H9 (cell line): ENCODE data around the gene WDSUB1. TPM values are rescaled to one million over a fixed set of nuclear protein-coding genes. Genes with fewer than 3 reads are reported as not detected.

ENCODE experiments used
- DNase-seq: peaks from one replicate; pipeline ENCODE4 v3.0.0-alpha.2; 2017
- H2AFZ ChIP-seq: one replicate; pipeline ENCODE4 v1.6.1; 2013; ENCODE audit warnings: mild to moderate bottlenecking, low read length, control low read depth, moderate library complexity
- H2AK5ac ChIP-seq: 2 replicates; pipeline ENCODE4 v1.6.1; 2013; ENCODE audit warnings: low read length, control low read depth, mixed read lengths; ENCODE audit not compliant: insufficient read length
- H2BK120ac ChIP-seq: one replicate; pipeline ENCODE4 v1.6.1; 2013; ENCODE audit warnings: low read depth, mild to moderate bottlenecking, low read length, control low read depth, inconsistent platforms; ENCODE audit not compliant: poor library complexity, severe bottlenecking
- H2BK12ac ChIP-seq: 2 replicates; pipeline ENCODE4 v1.6.1; 2013; ENCODE audit warnings: low read length, control low read depth, mixed read lengths, low read depth; ENCODE audit not compliant: insufficient read length
- H2BK15ac ChIP-seq: 2 replicates; pipeline ENCODE4 v1.6.1; 2013; ENCODE audit warnings: low read depth, low read length, control low read depth
- H2BK20ac ChIP-seq: one replicate; pipeline ENCODE4 v1.6.1; 2013; ENCODE audit warnings: low read depth, mild to moderate bottlenecking, low read length, control low read depth, inconsistent platforms; ENCODE audit not compliant: poor library complexity, severe bottlenecking
- H2BK5ac ChIP-seq: 2 replicates; pipeline ENCODE4 v1.6.1; 2013; ENCODE audit warnings: low read length, control low read depth, mixed read lengths; ENCODE audit not compliant: insufficient read length
- H3K14ac ChIP-seq: 2 replicates; pipeline ENCODE4 v1.6.1; 2013; ENCODE audit warnings: low read length, control low read depth; ENCODE audit not compliant: insufficient read depth
- H3K18ac ChIP-seq: 2 replicates; pipeline ENCODE4 v1.6.1; 2013; ENCODE audit warnings: low read depth, mild to moderate bottlenecking, mixed read lengths, low read length, control low read depth; ENCODE audit not compliant: insufficient read length
- H3K23ac ChIP-seq: 2 replicates; pipeline ENCODE4 v1.6.1; 2013; ENCODE audit warnings: low read length, control low read depth, mixed read lengths, low read depth; ENCODE audit not compliant: insufficient read length
- H3K23me2 ChIP-seq: 2 replicates; pipeline ENCODE4 v1.6.1; 2013; ENCODE audit warnings: low read depth, mild to moderate bottlenecking, mixed read lengths, low read length, control low read depth; ENCODE audit not compliant: insufficient read length, poor library complexity, severe bottlenecking
- H3K27ac ChIP-seq: 2 replicates; pipeline ENCODE4 v1.5.1; 2013; ENCODE audit warnings: low read length, control low read depth, mixed read lengths, low read depth; ENCODE audit not compliant: insufficient read length
- H3K27me3 ChIP-seq: 2 replicates; pipeline ENCODE4 v1.6.1; 2013; ENCODE audit warnings: low read length, control low read depth, inconsistent platforms; ENCODE audit not compliant: insufficient read depth
- H3K4ac ChIP-seq: 2 replicates; pipeline ENCODE4 v1.6.1; 2013; ENCODE audit warnings: low read depth, mild to moderate bottlenecking, control low read depth, inconsistent platforms, low read length, moderate library complexity
- H3K4me1 ChIP-seq: 2 replicates; pipeline ENCODE4 v1.6.1; 2013; ENCODE audit warnings: low read length, control low read depth, inconsistent platforms; ENCODE audit not compliant: insufficient read depth
- H3K4me2 ChIP-seq: 2 replicates; pipeline ENCODE4 v1.6.1; 2013; ENCODE audit warnings: low read length, control low read depth, mixed read lengths; ENCODE audit not compliant: insufficient read length, insufficient read depth
- H3K56ac ChIP-seq: 2 replicates; pipeline ENCODE4 v1.6.1; 2013; ENCODE audit warnings: low read depth, mild to moderate bottlenecking, mixed read lengths, low read length, control low read depth; ENCODE audit not compliant: insufficient read length
- H3K79me1 ChIP-seq: 2 replicates; pipeline ENCODE4 v1.6.1; 2013; ENCODE audit warnings: low read depth, mild to moderate bottlenecking, moderate library complexity, low read length, control low read depth, inconsistent platforms; ENCODE audit not compliant: insufficient read depth, poor library complexity, severe bottlenecking
- H3K79me2 ChIP-seq: 2 replicates; pipeline ENCODE4 v1.6.1; 2013; ENCODE audit warnings: low read length, control low read depth, inconsistent platforms; ENCODE audit not compliant: insufficient read depth
- H3K9ac ChIP-seq: 2 replicates; pipeline ENCODE4 v1.6.1; 2013; ENCODE audit warnings: low read length, control low read depth, mixed read lengths; ENCODE audit not compliant: insufficient read length; ENCODE audit errors: extremely low read depth
- H3K9me3 ChIP-seq: one replicate; pipeline ENCODE4 v1.6.1; 2013; ENCODE audit warnings: low read depth, low read length, inconsistent platforms; ENCODE audit not compliant: control insufficient read depth
- H3T11ph ChIP-seq: one replicate; pipeline ENCODE4 v1.6.1; 2013; ENCODE audit warnings: mild to moderate bottlenecking, low read length, control low read depth, inconsistent platforms
- H4K20me1 ChIP-seq: one replicate; pipeline ENCODE4 v1.6.1; 2013; ENCODE audit not compliant: control insufficient read depth, insufficient read length, insufficient read depth
- H4K5ac ChIP-seq: 2 replicates; pipeline ENCODE4 v1.6.1; 2013; ENCODE audit warnings: low read depth, mild to moderate bottlenecking, mixed read lengths, low read length, control low read depth; ENCODE audit not compliant: insufficient read length
- H4K8ac ChIP-seq: replicated peaks from 2 replicates; pipeline ENCODE4 v1.6.1; 2013; ENCODE audit warnings: low read length, control low read depth, mixed read lengths, low read depth; ENCODE audit not compliant: insufficient read length
- H4K91ac ChIP-seq: 2 replicates; pipeline ENCODE4 v1.6.1; 2013; ENCODE audit warnings: low read depth, mild to moderate bottlenecking, moderate library complexity, mixed read lengths, low read length, control low read depth; ENCODE audit not compliant: insufficient read length
- H3K27ac Mint-ChIP-seq, 3 experiments: 2 replicates in 2 of 3; 3 replicates in 1 of 3; pipeline ENCODE4 v1.8.0; 2020 to 2021; ENCODE audit warnings: mixed read lengths in 3 of 3, mild to moderate bottlenecking in 1 of 3, moderate library complexity in 1 of 3
- H3K27me3 Mint-ChIP-seq: 2 replicates; pipeline ENCODE4 v1.8.0; 2021; ENCODE audit warnings: low read depth, mild to moderate bottlenecking, moderate library complexity, mixed read lengths
- H3K36me3 Mint-ChIP-seq, 3 experiments: 2 replicates in 2 of 3; 3 replicates in 1 of 3; pipeline ENCODE4 v1.8.0; 2020 to 2021; ENCODE audit warnings: low read depth in 3 of 3, mixed read lengths in 3 of 3; ENCODE audit not compliant: insufficient read depth in 1 of 3
- H3K4me1 Mint-ChIP-seq, 2 experiments: 2 replicates each; pipeline ENCODE4 v1.8.0; 2020; ENCODE audit warnings: mixed read lengths in 2 of 2
- H3K4me3 Mint-ChIP-seq, 2 experiments: 2 replicates in 1 of 2; 3 replicates in 1 of 2; pipeline ENCODE4 v1.8.0; 2020 to 2021; ENCODE audit warnings: mild to moderate bottlenecking in 2 of 2, mixed read lengths in 2 of 2, moderate library complexity in 1 of 2
- H3K9me3 Mint-ChIP-seq, 2 experiments: 2 replicates in 1 of 2; 3 replicates in 1 of 2; pipeline ENCODE4 v1.8.0; 2020; ENCODE audit warnings: mild to moderate bottlenecking in 2 of 2, mixed read lengths in 2 of 2, moderate library complexity in 1 of 2
- WGBS: extraction: QIAGEN DNeasy Blood & Tissue Kit; methylation state at CpG from one replicate; pipeline ENCODE4 v1.1.7; 2013; ENCODE audit warnings: missing lambda C conversion rate, low lambda C conversion rate, mixed read lengths; ENCODE audit not compliant: insufficient read length; ENCODE audit errors: extremely low coverage; 5-methylcytosine and 5-hydroxymethylcytosine counted together
- total RNA-seq: library from RNA; stranded (reverse); gene quantifications from 2 replicates; pipeline ENCODE4 v1.2.1, GENCODE V29; 2021
- TF ChIP-seq, protein P1 (sequence below): fragments of 200-600 bp; sonication (generic); conservative IDR thresholded peaks from 3 replicates; pipeline ENCODE4 v1.8.0; 2021; ENCODE audit warnings: antibody characterized with exemption, mild to moderate bottlenecking

WDSUB1 gene
- total RNA-seq, 1 experiment from 2014 or later: 5.5 TPM

DNA sequence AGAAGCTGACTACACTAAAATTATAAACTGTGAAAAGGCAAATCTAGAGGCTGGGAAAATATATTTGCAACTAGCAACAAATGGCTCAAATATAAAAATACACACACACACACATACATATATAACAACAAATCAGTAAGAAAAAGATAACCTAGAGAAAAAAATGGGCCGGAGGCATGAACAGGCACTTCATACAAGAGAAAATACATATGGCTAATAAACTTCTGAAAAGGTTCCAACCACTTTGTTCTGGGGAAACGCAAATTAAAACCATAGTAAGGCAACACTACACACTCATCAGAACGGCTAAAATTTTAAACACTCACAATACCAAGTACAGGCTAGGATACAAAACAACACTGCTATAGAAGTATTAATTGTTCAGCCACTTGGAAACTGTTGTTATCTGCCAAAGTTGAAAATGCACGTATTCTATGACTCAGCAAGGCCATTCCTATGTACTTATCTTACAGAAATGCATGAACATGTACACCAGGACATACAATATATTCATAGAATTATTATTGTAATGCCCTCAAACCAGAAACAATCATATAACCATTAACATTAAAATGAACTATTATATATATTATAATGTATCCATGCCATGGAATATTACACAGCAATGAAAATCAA lies 15.6 kb downstream of the WDSUB1 start:
- Histone ChIP-seq H3K4ac (no peak overlapping the region), H3K79me2 (no peaks in the 10 kb centered on the region), H3K4me1 (no peaks in the 10 kb centered on the region), H2AFZ (no peak overlapping the region), H3K9me3 (no peaks in the 10 kb centered on the region), H4K5ac (no peak overlapping the region), H3K23me2 (no peaks in the 10 kb centered on the region), H3K4me2 (no peak overlapping the region), H2BK12ac (no peak overlapping the region), H3T11ph (no peak overlapping the region), H3K18ac (no peak overlapping the region), H2AK5ac (no peak overlapping the region), H2BK5ac (no peak overlapping the region), H3K14ac (no peak overlapping the region), H4K20me1 (no peaks in the 10 kb centered on the region), H3K56ac (no peak overlapping the region), H3K27ac (no peak overlapping the region), H2BK120ac (no peak overlapping the region), H3K79me1 (no peaks in the 10 kb centered on the region), H2BK20ac (no peak overlapping the region), H4K91ac (no peak overlapping the region), H3K9ac (no peak overlapping the region), H2BK15ac (no peak overlapping the region), H3K27me3 (no peaks in the 10 kb centered on the region), H3K23ac (no peak overlapping the region), H4K8ac (no peak overlapping the region)
- no CpG with 5 or more reads among the region's 4 CpGs for WGBS
- H3K36me3 Mint-ChIP-seq: peaks cover 3 to 4% (median 4%) of the 10 kb centered on the region in 3 experiments; a peak in 4 of 7 replicates
- no peaks in the 10 kb centered on the region for H3K9me3 Mint-ChIP-seq
- H3K27me3 Mint-ChIP-seq: no peaks in the 10 kb centered on the region
- DNase-seq: no peak
- no peak overlapping the region for H3K27ac Mint-ChIP-seq
- TF ChIP-seq, protein P1, sequence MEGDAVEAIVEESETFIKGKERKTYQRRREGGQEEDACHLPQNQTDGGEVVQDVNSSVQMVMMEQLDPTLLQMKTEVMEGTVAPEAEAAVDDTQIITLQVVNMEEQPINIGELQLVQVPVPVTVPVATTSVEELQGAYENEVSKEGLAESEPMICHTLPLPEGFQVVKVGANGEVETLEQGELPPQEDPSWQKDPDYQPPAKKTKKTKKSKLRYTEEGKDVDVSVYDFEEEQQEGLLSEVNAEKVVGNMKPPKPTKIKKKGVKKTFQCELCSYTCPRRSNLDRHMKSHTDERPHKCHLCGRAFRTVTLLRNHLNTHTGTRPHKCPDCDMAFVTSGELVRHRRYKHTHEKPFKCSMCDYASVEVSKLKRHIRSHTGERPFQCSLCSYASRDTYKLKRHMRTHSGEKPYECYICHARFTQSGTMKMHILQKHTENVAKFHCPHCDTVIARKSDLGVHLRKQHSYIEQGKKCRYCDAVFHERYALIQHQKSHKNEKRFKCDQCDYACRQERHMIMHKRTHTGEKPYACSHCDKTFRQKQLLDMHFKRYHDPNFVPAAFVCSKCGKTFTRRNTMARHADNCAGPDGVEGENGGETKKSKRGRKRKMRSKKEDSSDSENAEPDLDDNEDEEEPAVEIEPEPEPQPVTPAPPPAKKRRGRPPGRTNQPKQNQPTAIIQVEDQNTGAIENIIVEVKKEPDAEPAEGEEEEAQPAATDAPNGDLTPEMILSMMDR: no peak
- no peak overlapping the region for H3K4me3 Mint-ChIP-seq
- peaks cover 5% of the 10 kb centered on the region in 2 experiments; a peak in 3 of 4 replicates for H3K4me1 Mint-ChIP-seq
